DMS 273 (cell line): ENCODE measurements around the gene SMIM14.
A peak's percentile ranks its signal among the peaks of the same experiment; 100 is the strongest.
"Not testable (repeated sequence)": the region's sequence is repeated elsewhere in the genome, so short reads cannot be mapped to it uniquely, and the experiment has no call there.

Experiments used
- DNase-seq: peaks from one replicate; lab custom pipeline; 2025; ENCODE audit not compliant: unreplicated experiment; lab: John Stamatoyannopoulos, UW

SMIM14 gene

GRCh38 chr4:39648213-39648612 lies 9.5 kb upstream of the SMIM14 start:
- DNase-seq = no peak

GRCh38 chr4:39642885-39643552 lies 4.4 kb upstream of the SMIM14 start:
- DNase-seq = no peak

- no peak for DNase-seq
These were observed 2.8 kb upstream of the SMIM14 start for GRCh38 chr4:39641451-39641850.

- DNase-seq = peak; percentile 63
These were observed 895 bp downstream of the SMIM14 start for GRCh38 chr4:39637586-39638353.

- DNase-seq = no peak
These were observed 1.5 kb downstream of the SMIM14 start for GRCh38 chr4:39637221-39637585.

- DNase-seq = no peak
These were observed 2.0 kb downstream of the SMIM14 start for GRCh38 chr4:39636531-39637184.

GRCh38 chr4:39635023-39635422 lies 3.6 kb downstream of the SMIM14 start:
- DNase-seq = no peak

- DNase-seq = no peak
These were observed 7.0 kb downstream of the SMIM14 start for GRCh38 chr4:39631700-39632079.

GRCh38 chr4:39627413-39627812 lies 11.3 kb downstream of the SMIM14 start:
- DNase-seq = no peak

- DNase-seq = no peak
These were observed 11.8 kb downstream of the SMIM14 start for GRCh38 chr4:39626913-39627312.

- no peak for DNase-seq
These were observed 12.4 kb downstream of the SMIM14 start for GRCh38 chr4:39626261-39626660.

GRCh38 chr4:39621582-39621981 lies 17.1 kb downstream of the SMIM14 start:
- DNase-seq = peak; percentile 5

- DNase-seq = no peak
These were observed 17.9 kb downstream of the SMIM14 start for GRCh38 chr4:39620551-39621313.

- no peak for DNase-seq
These were observed 21.1 kb downstream of the SMIM14 start for GRCh38 chr4:39617534-39617933.

- DNase-seq = no peak
These were observed 22.0 kb downstream of the SMIM14 start for GRCh38 chr4:39616651-39617050.

GRCh38 chr4:39616112-39616511 lies 22.6 kb downstream of the SMIM14 start:
- not testable (repeated sequence) for DNase-seq

- DNase-seq = no peak
These were observed 24.0 kb downstream of the SMIM14 start for GRCh38 chr4:39614487-39615162.

GRCh38 chr4:39613093-39613656 lies 25.5 kb downstream of the SMIM14 start:
- DNase-seq = no peak

GRCh38 chr4:39609454-39609931 lies 29.2 kb downstream of the SMIM14 start:
- DNase-seq = no peak

- DNase-seq = no peak
These were observed 30.2 kb downstream of the SMIM14 start for GRCh38 chr4:39608451-39608850.
